Pancreas (tissue), 10 donors: ENCODE measurements around the gene ARHGAP10. TPM values are rescaled to one million over a fixed set of nuclear protein-coding genes. Genes with fewer than 3 reads are reported as not detected.

Experiments
- ATAC-seq, 4 donors: fragments of 200-7000 bp; cut with Tn5 transposase; one replicate each; pipeline versions ENCODE4 v1.8.0 to v1.9.1; 2020; ENCODE audit warnings: mild to moderate bottlenecking in 4 of 4, moderate library complexity in 4 of 4
- DNase-seq, 6 donors: peaks; one replicate each; pipeline ENCODE4 v3.0.0-alpha.2; 2020
- FAIRE-seq: peaks from 2 replicates; lab custom pipeline; 2012; peaks lifted over from hg19 to GRCh38; lab: Jason Lieb, UNC
- H3K27ac ChIP-seq, 4 donors: fragments of 200-600 bp; sonication (generic); 1 replicate in 3 of 4; 2 replicates in 1 of 4; pipeline versions ENCODE4 v1.5.0 to v1.8.0; 2020
- H3K27me3 ChIP-seq, 4 donors: fragments of 200-600 bp; one replicate each; pipeline ENCODE4 v1.8.0; 2021
- H3K36me3 ChIP-seq, 3 donors: fragments of 200-600 bp; sonication (generic) in 1 of 3; one replicate each; pipeline versions ENCODE4 v1.5.0 to v1.8.0; 2020 to 2021
- H3K4me1 ChIP-seq, 3 donors: fragments of 200-600 bp; one replicate each; pipeline ENCODE4 v1.8.0; 2021
- H3K4me3 ChIP-seq, 4 donors: fragments of 200-600 bp; sonication (generic) in 2 of 4; one replicate each; pipeline versions ENCODE4 v1.5.0 to v1.8.0; 2020 to 2021
- H3K9me3 ChIP-seq, 4 donors: fragments of 200-600 bp; one replicate each; pipeline ENCODE4 v1.8.0; 2021
- CTCF ChIP-seq, 4 donors: fragments of 200-600 bp; sonication (generic) in 3 of 4; IDR thresholded peaks; one replicate each; pipeline versions ENCODE4 v1.5.0 to v1.8.0; 2021; ENCODE audit warnings: antibody characterized with exemption in 4 of 4
- WGBS, 2 donors: extraction: QIAGEN DNeasy Blood & Tissue Kit; methylation state at CpG; one replicate each; pipeline ENCODE4 v1.1.7; 2013; 5-methylcytosine and 5-hydroxymethylcytosine counted together
- intact Hi-C, 3 donors: fragments of 100-400 bp; cut with DNase I; formaldehyde crosslinking; loops; one replicate each; pipeline versions ENCODE4 v1.11.1 to v1.14.2; 2022
- polyA plus RNA-seq, 2 donors: library from polyadenylated mRNA; stranded (reverse); fragments of 200-250 nt; gene quantifications; one replicate each; pipeline ENCODE4 v1.2.3, GENCODE V29; 2013
- total RNA-seq, 6 donors: library from RNA; stranded (reverse); fragmentation: NEBNext Ultra II Directional in 4 of 6; extraction: Animal tissue kit (Norgen Biotek cat#: 25700) in 4 of 6; gene quantifications; one replicate each; pipeline versions ENCODE4 v1.2.1 to v1.2.4, GENCODE V29; 2021 to 2023
- donor health status: healthy with polysubstance abuse.
- donor health status: DM: no; HTN: no; CAD: no; lungs with moderate emphysema.
- donor health status: DM: no; HTN: no; CAD: no.
- donor health status: control.
- donor health status: control.
- donor health status: Bipolar disorder and iron deficiency.
- donor health status: DM: yes; HTN: yes; CAD: no.
- donor health status: DM: no; HTN: no; CAD: no.
- donor health status: DM: no; HTN: no; CAD: no.
- donor health status: DM: yes; HTN: yes; CAD: no.

Gene ARHGAP10
- total and polyA plus RNA-seq, 8 donors = 6.3 to 14.8 (median 8.7) TPM

- ATAC-seq = no peak
- H3K36me3 ChIP-seq = no peaks in the 10 kb centered on the region
- intact Hi-C loops = no loop called here
- no peak for FAIRE-seq
- no peak for TF ChIP-seq CTCF (IDR thresholded peaks at IDR 0.05)
- 91 to 97% methylated on average over 2 of the region's 2 CpGs for WGBS, 2 donors
- H3K27ac ChIP-seq = no peak overlapping the region
- no peak overlapping the region for H3K4me3 ChIP-seq
- no peak for DNase-seq
- no peaks in the 10 kb centered on the region for H3K27me3 ChIP-seq
- H3K9me3 ChIP-seq = no peaks in the 10 kb centered on the region
- peaks cover 0 to 28% (median 5%) of the 10 kb centered on the region in 3 donors for H3K4me1 ChIP-seq
Measured at GRCh38 chr4:147770831-147771230, 38.9 kb downstream of the ARHGAP10 start.

- 47 to 48% methylated on average over 8 of the region's 8 CpGs for WGBS, 2 donors
- intact Hi-C loops = no loop called here
- DNase-seq (no peak), FAIRE-seq (no peak), ATAC-seq (peak; percentile 57 to 89 (median 79))
- Histone ChIP-seq H3K9me3 (no peaks in the 10 kb centered on the region), H3K36me3 (no peaks in the 10 kb centered on the region), H3K27ac (peak overlapping the region in 1 of 4 donors; percentile 19), H3K4me1 (peaks cover 0 to 28% (median 5%) of the 10 kb centered on the region in 3 donors), H3K4me3 (no peak overlapping the region), H3K27me3 (no peaks in the 10 kb centered on the region)
- TF ChIP-seq CTCF (IDR thresholded peaks at IDR 0.05) = no peak
Measured at GRCh38 chr4:147772056-147772455, 40.2 kb downstream of the ARHGAP10 start.

GRCh38 chr4:147772459-147772969 is 40.6 kb downstream of the ARHGAP10 start:
- Histone ChIP-seq H3K4me1 (peaks cover 0 to 28% (median 5%) of the 10 kb centered on the region in 3 donors), H3K27me3 (no peaks in the 10 kb centered on the region), H3K27ac (peak overlapping the region in 1 of 4 donors; percentile 19), H3K9me3 (no peaks in the 10 kb centered on the region), H3K36me3 (no peaks in the 10 kb centered on the region), H3K4me3 (no peak overlapping the region)
- ATAC-seq (peak; percentile 31 to 54 (median 43)), DNase-seq (no peak), FAIRE-seq (no peak)
- no peak for TF ChIP-seq CTCF (IDR thresholded peaks at IDR 0.05)
- WGBS, 2 donors = 64 to 72% methylated on average over 5 of the region's 5 CpGs
- intact Hi-C loops = no loop called here

- Histone ChIP-seq H3K9me3 (no peaks in the 10 kb centered on the region), H3K27ac (no peak overlapping the region), H3K36me3 (no peaks in the 10 kb centered on the region), H3K4me1 (peaks cover 0 to 21% (median 5%) of the 10 kb centered on the region in 3 donors), H3K4me3 (no peak overlapping the region), H3K27me3 (no peaks in the 10 kb centered on the region)
- no peak for TF ChIP-seq CTCF (IDR thresholded peaks at IDR 0.05)
- WGBS, 2 donors = 55 to 58% methylated on average over 3 of the region's 3 CpGs
- peak; percentile 41 to 60 (median 50) for ATAC-seq
- intact Hi-C loops = no loop called here
- DNase-seq = no peak
- FAIRE-seq = no peak
Measured at GRCh38 chr4:147773261-147774184, 41.6 kb downstream of the ARHGAP10 start.
